ENCODE measurements around the gene NFILZ.

NFILZ gene

GRCh38 chr19:8629996-8630683, at the start of gene NFILZ:
Gene NFILZ (plus strand): TSS chr19:8630633. CDS start chr19:8676766, 46,133 bp downstream.
- DNase-seq (ENCODE audit: extremely low spot score): no peak
- ChIA-PET CTCF (no interaction called here), POLR2A (no interaction called here)
- TF ChIP-seq HDGF (IDR thresholded peaks at IDR 0.05; ENCODE audit: borderline replicate concordance) (no peak), FOXA1 (IDR thresholded peaks at IDR 0.05) (no peak), NFRKB (IDR thresholded peaks at IDR 0.05) (no peak), FOXK2 (IDR thresholded peaks at IDR 0.05) (no peak), ELF4 (IDR thresholded peaks at IDR 0.05) (no peak), SUZ12 (IDR thresholded peaks at IDR 0.05) (no peak), TARDBP (IDR thresholded peaks at IDR 0.05) (no peak), ARNT (IDR thresholded peaks at IDR 0.05) (no peak), L3MBTL2 (conservative IDR thresholded peaks at IDR 0.05) (no peak), CTBP1 (IDR thresholded peaks at IDR 0.05; ENCODE audit: borderline replicate concordance) (no peak), FOXM1 (IDR thresholded peaks at IDR 0.05; ENCODE audit: borderline replicate concordance) (no peak), PKNOX1 (IDR thresholded peaks at IDR 0.05) (no peak), ZNF384 (IDR thresholded peaks at IDR 0.05) (no peak), BHLHE40 (IDR thresholded peaks at IDR 0.05; ENCODE audit: borderline replicate concordance) (no peak), SP1 (IDR thresholded peaks at IDR 0.05) (no peak), LEF1 (IDR thresholded peaks at IDR 0.05; ENCODE audit: borderline replicate concordance) (no peak)

GRCh38 chr19:8580710-8581281, 49.6 kb upstream of the NFILZ start:
- CTCF ChIA-PET: interaction anchor here (0.5 to 1.7 kb wide), 22 partner anchors 10 to 1220 kb away, joined by 3 to 9 read pairs (median 4); partner anchors contain the start of genes MARCHF2 and ZNF414
- peak; percentile 77 for TF ChIP-seq ZNF384 (IDR thresholded peaks at IDR 0.05)
- peak; percentile 36; the same call in 1 of the 2 replicates for TF ChIP-seq FOXM1 (IDR thresholded peaks at IDR 0.05; ENCODE audit: borderline replicate concordance)
- TF ChIP-seq HDGF (IDR thresholded peaks at IDR 0.05; ENCODE audit: borderline replicate concordance): no peak
- peak; percentile 14; the same call in 1 of the 2 replicates for TF ChIP-seq ELF4 (IDR thresholded peaks at IDR 0.05)
- POLR2A ChIA-PET: interaction anchor here (1.1 to 3.7 kb wide), 2 partner anchors 55 to 67 kb away, joined by 3 to 25 read pairs; partner anchors contain the start of gene ZNF414
- peak; percentile 80 for DNase-seq (ENCODE audit: extremely low spot score)

GRCh38 chr19:8584965-8585893, 45.2 kb upstream of the NFILZ start:
- ChIA-PET CTCF (interaction anchor here (0.6 kb wide), 1 partner anchor 235 kb away, joined by 4 read pairs; no protein-coding TSS in a partner anchor), POLR2A (no interaction called here)
- no peak for DNase-seq (ENCODE audit: extremely low spot score)

GRCh38 chr19:8585894-8586750, 44.3 kb upstream of the NFILZ start:
- POLR2A ChIA-PET: interaction anchor here (1.0 kb wide), 1 partner anchor 72 kb away, joined by 4 read pairs; the partner anchor contains the start of gene ZNF414
- CTCF ChIA-PET: interaction anchor here (0.6 kb wide), 1 partner anchor 249 kb away, joined by 4 read pairs; no protein-coding TSS in a partner anchor

More at GRCh38 chr19:8584965-8585893, 45.2 kb upstream of the NFILZ start:
- TF ChIP-seq BHLHE40 (IDR thresholded peaks at IDR 0.05; ENCODE audit: borderline replicate concordance) (no peak), FOXA1 (IDR thresholded peaks at IDR 0.05) (no peak)

GRCh38 chr19:8589177-8589714, 41.2 kb upstream of the NFILZ start:
- ChIA-PET CTCF (interaction anchor here (0.6 kb wide), 1 partner anchor 59 kb away, joined by 3 read pairs; no protein-coding TSS in a partner anchor), POLR2A (no interaction called here)
- DNase-seq (ENCODE audit: extremely low spot score): no peak
- no peak for TF ChIP-seq LEF1 (IDR thresholded peaks at IDR 0.05; ENCODE audit: borderline replicate concordance)
- no peak for TF ChIP-seq CTBP1 (IDR thresholded peaks at IDR 0.05; ENCODE audit: borderline replicate concordance)
- no peak for TF ChIP-seq SP1 (IDR thresholded peaks at IDR 0.05)
- no peak for TF ChIP-seq ARNT (IDR thresholded peaks at IDR 0.05)
- no peak for TF ChIP-seq L3MBTL2 (conservative IDR thresholded peaks at IDR 0.05)
- TF ChIP-seq ZNF384 (IDR thresholded peaks at IDR 0.05): no peak
- no peak for TF ChIP-seq HDGF (IDR thresholded peaks at IDR 0.05; ENCODE audit: borderline replicate concordance)
- no peak for TF ChIP-seq PKNOX1 (IDR thresholded peaks at IDR 0.05)
- TF ChIP-seq SUZ12 (IDR thresholded peaks at IDR 0.05): no peak
- TF ChIP-seq ELF4 (IDR thresholded peaks at IDR 0.05): no peak
- no peak for TF ChIP-seq FOXK2 (IDR thresholded peaks at IDR 0.05)
- TF ChIP-seq BHLHE40 (IDR thresholded peaks at IDR 0.05; ENCODE audit: borderline replicate concordance): no peak
- no peak for TF ChIP-seq NFRKB (IDR thresholded peaks at IDR 0.05)
- no peak for TF ChIP-seq TARDBP (IDR thresholded peaks at IDR 0.05)

More at GRCh38 chr19:8585894-8586750, 44.3 kb upstream of the NFILZ start:
- DNase-seq (ENCODE audit: extremely low spot score): peak; percentile 74
- TF ChIP-seq L3MBTL2 (conservative IDR thresholded peaks at IDR 0.05) (no peak), PKNOX1 (IDR thresholded peaks at IDR 0.05) (peak; percentile 62)
